CD14-positive monocyte (primary cell): ENCODE measurements around the gene GABBR2. TPM values are rescaled to one million over a fixed set of nuclear protein-coding genes. Genes with fewer than 3 reads are reported as not detected.

Experiments used
- DNase-seq, 3 donors: peaks; one replicate each; pipeline ENCODE4 v3.0.0-alpha.2; 2011 to 2022
- H2AFZ ChIP-seq: 2 replicates; pipeline ENCODE4 v1.6.0; 2012; ENCODE audit warnings: mild to moderate bottlenecking, low read depth, low read length, inconsistent platforms; ENCODE audit not compliant: insufficient read depth, poor library complexity, severe bottlenecking
- H3K27ac ChIP-seq, 2 donors: 1 replicate in 1 of 2; 2 replicates in 1 of 2; pipeline ENCODE4 v1.5.1; 2012 to 2013; ENCODE audit warnings: low read length in 2 of 2, control low read depth in 1 of 2, inconsistent platforms in 1 of 2, low read depth in 1 of 2, mild to moderate bottlenecking in 1 of 2
- H3K27me3 ChIP-seq, 2 donors: one replicate each; pipeline versions ENCODE4 v1.6.0 to v1.6.1; 2011 to 2013; ENCODE audit warnings: low read length in 2 of 2; ENCODE audit not compliant: control insufficient read depth in 2 of 2, insufficient read depth in 2 of 2
- H3K36me3 ChIP-seq, 2 donors: replicated peaks in 1 of 2; 1 replicate in 1 of 2; 2 replicates in 1 of 2; pipeline versions ENCODE4 v1.5.1 to v1.6.1; 2012 to 2013; ENCODE audit warnings: low read length in 2 of 2, control low read depth in 1 of 2, inconsistent platforms in 1 of 2, mild to moderate bottlenecking in 1 of 2; ENCODE audit not compliant: insufficient read depth in 2 of 2, control insufficient read depth in 1 of 2
- H3K4me1 ChIP-seq, 2 donors: 1 replicate in 1 of 2; 2 replicates in 1 of 2; pipeline versions ENCODE4 v1.5.1 to v1.6.1; 2012 to 2013; ENCODE audit warnings: low read length in 2 of 2, control low read depth in 1 of 2, inconsistent platforms in 1 of 2, mild to moderate bottlenecking in 1 of 2, moderate library complexity in 1 of 2; ENCODE audit not compliant: insufficient read depth in 2 of 2, control insufficient read depth in 1 of 2
- H3K4me2 ChIP-seq: replicated peaks from 2 replicates; pipeline ENCODE3; 2012; ENCODE audit warnings: low read length, moderate library complexity, mild to moderate bottlenecking; ENCODE audit not compliant: poor library complexity, severe bottlenecking; ENCODE audit errors: extremely low read depth
- H3K4me3 ChIP-seq, 3 experiments: fragments of 200-600 bp in 1 of 3; sonication (generic) in 1 of 3; replicated peaks in 1 of 3; 1 replicate in 2 of 3; 2 replicates in 1 of 3; pipeline ENCODE4 v1.5.1; 2011 to 2013; ENCODE audit warnings: low read length in 3 of 3, mild to moderate bottlenecking in 3 of 3, control low read depth in 2 of 3, low read depth in 2 of 3, inconsistent platforms in 1 of 3, moderate library complexity in 1 of 3
- H3K79me2 ChIP-seq: 2 replicates; pipeline ENCODE4 v1.6.0; 2012; ENCODE audit warnings: mild to moderate bottlenecking, control low read depth, inconsistent platforms, low read length, moderate library complexity; ENCODE audit not compliant: insufficient read depth
- H3K9ac ChIP-seq: 2 replicates; pipeline ENCODE4 v1.6.0; 2017; ENCODE audit warnings: low read length, mild to moderate bottlenecking; ENCODE audit not compliant: insufficient read depth, poor library complexity, severe bottlenecking
- H3K9me3 ChIP-seq, 2 donors: replicated peaks in 1 of 2; 1 replicate in 1 of 2; 2 replicates in 1 of 2; pipeline versions ENCODE4 v1.5.1 to v1.6.1; 2012 to 2013; ENCODE audit warnings: low read length in 2 of 2, control low read depth in 1 of 2; ENCODE audit not compliant: control insufficient read depth in 1 of 2, insufficient read depth in 1 of 2
- H4K20me1 ChIP-seq: 2 replicates; pipeline ENCODE4 v1.6.0; 2012; ENCODE audit warnings: mild to moderate bottlenecking, low read length, control low read depth, moderate library complexity; ENCODE audit not compliant: insufficient read depth
- H3K27ac Mint-ChIP-seq, 7 donors: one replicate each; pipeline ENCODE4 v1.8.0; 2020; ENCODE audit warnings: mild to moderate bottlenecking in 7 of 7, mixed read lengths in 7 of 7, moderate library complexity in 6 of 7, inconsistent platforms in 2 of 7
- H3K27me3 Mint-ChIP-seq, 3 donors: one replicate each; pipeline ENCODE4 v1.8.0; 2021 to 2022; ENCODE audit warnings: low read depth in 3 of 3, mild to moderate bottlenecking in 3 of 3, mixed read lengths in 3 of 3, moderate library complexity in 3 of 3, inconsistent platforms in 1 of 3
- H3K36me3 Mint-ChIP-seq, 2 donors: one replicate each; pipeline ENCODE4 v1.8.0; 2020; ENCODE audit warnings: mixed read lengths in 2 of 2, inconsistent platforms in 1 of 2, mild to moderate bottlenecking in 1 of 2
- H3K4me1 Mint-ChIP-seq: one replicate; pipeline ENCODE4 v1.8.0; 2020; ENCODE audit warnings: mild to moderate bottlenecking, mixed read lengths
- H3K4me3 Mint-ChIP-seq, 2 donors: one replicate each; pipeline ENCODE4 v1.8.0; 2020; ENCODE audit warnings: mild to moderate bottlenecking in 2 of 2, mixed read lengths in 2 of 2, moderate library complexity in 1 of 2
- H3K9me3 Mint-ChIP-seq, 7 donors: one replicate each; pipeline ENCODE4 v1.8.0; 2020 to 2022; ENCODE audit warnings: mixed read lengths in 7 of 7, mild to moderate bottlenecking in 6 of 7, moderate library complexity in 6 of 7, inconsistent platforms in 2 of 7
- WGBS: methylation state at CpG from one replicate; pipeline ENCODE4 v1.1.5; 2013; ENCODE audit warnings: missing lambda C conversion rate; ENCODE audit not compliant: insufficient coverage; 5-methylcytosine and 5-hydroxymethylcytosine counted together
- intact Hi-C, 2 donors: fragments of 100-400 bp; cut with micrococcal nuclease; formaldehyde crosslinking; loops; one replicate each; pipeline versions ENCODE4 v1.15.0 to v1.15.1; 2023
- polyA plus RNA-seq, 3 donors: library from polyadenylated mRNA; depleted of rRNA in 1 of 3; unstranded in 2 of 3; stranded (reverse) in 1 of 3; fragments of 300-500 nt in 2 of 3; fragments of >200 nt in 1 of 3; fragmentation: Illumina TruSeq in 2 of 3; gene quantifications; 1 replicate in 2 of 3; 2 replicates in 1 of 3; pipeline ENCODE4 v1.2.3, GENCODE V29; 2012 to 2021
- TF ChIP-seq, protein P1 (sequence below): fragments of 200-600 bp; IDR thresholded peaks from one replicate; pipeline ENCODE4 v1.8.0; 2022; ENCODE audit warnings: antibody characterized with exemption, mild to moderate bottlenecking

The GABBR2 gene
- polyA plus RNA-seq, 3 donors = not detected

DNA sequence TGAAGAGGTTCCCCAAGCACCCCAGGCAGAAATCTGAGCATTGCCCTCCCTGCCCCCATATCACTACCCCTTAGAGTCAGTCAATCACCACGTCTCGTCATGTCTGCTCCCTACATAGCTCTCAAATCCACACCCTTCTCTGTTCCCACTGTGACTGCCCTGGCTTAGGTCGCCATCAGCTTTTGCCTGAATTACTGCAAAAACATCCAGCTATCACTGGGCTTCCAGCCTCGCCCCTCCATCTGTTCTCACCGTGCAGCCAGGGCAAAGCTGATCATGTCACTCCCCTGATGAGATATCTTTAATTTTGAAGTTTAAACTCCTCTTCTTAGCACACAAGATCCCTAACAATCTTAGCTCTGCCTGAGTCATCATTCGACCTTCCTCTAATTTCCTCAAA is 363.7 kb downstream of the GABBR2 start:
- Histone ChIP-seq H3K79me2 (no peaks in the 10 kb centered on the region), H3K36me3 (no peaks in the 10 kb centered on the region), H3K4me1 (no peaks in the 10 kb centered on the region), H3K9ac (no peak overlapping the region), H2AFZ (no peak overlapping the region), H3K9me3 (no peaks in the 10 kb centered on the region), H3K4me2 (no peak overlapping the region), H3K27ac (no peak overlapping the region), H3K27me3 (peaks cover 7% of the 10 kb centered on the region in 2 donors), H4K20me1 (no peaks in the 10 kb centered on the region), H3K4me3 (no peak overlapping the region)
- no peak overlapping the region for H3K27ac Mint-ChIP-seq
- H3K4me3 Mint-ChIP-seq = no peak overlapping the region
- no peak for DNase-seq
- peaks cover 28 to 34% (median 31%) of the 10 kb centered on the region in 3 donors for H3K27me3 Mint-ChIP-seq
- no peaks in the 10 kb centered on the region for H3K36me3 Mint-ChIP-seq
- no peaks in the 10 kb centered on the region for H3K4me1 Mint-ChIP-seq
- intact Hi-C loops = no loop called here
- TF ChIP-seq, protein P1, sequence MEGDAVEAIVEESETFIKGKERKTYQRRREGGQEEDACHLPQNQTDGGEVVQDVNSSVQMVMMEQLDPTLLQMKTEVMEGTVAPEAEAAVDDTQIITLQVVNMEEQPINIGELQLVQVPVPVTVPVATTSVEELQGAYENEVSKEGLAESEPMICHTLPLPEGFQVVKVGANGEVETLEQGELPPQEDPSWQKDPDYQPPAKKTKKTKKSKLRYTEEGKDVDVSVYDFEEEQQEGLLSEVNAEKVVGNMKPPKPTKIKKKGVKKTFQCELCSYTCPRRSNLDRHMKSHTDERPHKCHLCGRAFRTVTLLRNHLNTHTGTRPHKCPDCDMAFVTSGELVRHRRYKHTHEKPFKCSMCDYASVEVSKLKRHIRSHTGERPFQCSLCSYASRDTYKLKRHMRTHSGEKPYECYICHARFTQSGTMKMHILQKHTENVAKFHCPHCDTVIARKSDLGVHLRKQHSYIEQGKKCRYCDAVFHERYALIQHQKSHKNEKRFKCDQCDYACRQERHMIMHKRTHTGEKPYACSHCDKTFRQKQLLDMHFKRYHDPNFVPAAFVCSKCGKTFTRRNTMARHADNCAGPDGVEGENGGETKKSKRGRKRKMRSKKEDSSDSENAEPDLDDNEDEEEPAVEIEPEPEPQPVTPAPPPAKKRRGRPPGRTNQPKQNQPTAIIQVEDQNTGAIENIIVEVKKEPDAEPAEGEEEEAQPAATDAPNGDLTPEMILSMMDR = no peak
- whole genome bisulfite sequencing = 90% methylated on average over 2 of the region's 6 CpGs
- H3K9me3 Mint-ChIP-seq = peaks cover 0 to 8% (median 2%) of the 10 kb centered on the region in 7 donors

DNA sequence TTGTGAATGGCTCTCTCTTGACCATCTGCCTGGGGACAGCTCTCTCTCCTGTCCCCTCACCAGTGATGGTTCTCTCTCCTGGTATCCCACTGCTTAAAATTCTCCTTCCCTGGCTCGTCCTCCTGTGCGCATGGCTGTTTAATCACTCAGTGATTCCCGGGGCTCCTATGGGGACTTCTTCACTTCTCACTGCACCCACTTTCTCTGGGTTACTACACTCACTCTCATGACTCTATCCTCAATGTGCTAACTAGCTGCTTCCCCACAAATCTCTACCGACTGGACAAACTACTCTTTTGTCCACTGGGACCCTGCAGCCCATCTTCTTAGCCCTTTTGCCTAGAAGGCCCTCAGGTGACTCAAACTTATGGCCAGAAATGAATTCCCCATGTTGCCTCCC is 364.2 kb downstream of the GABBR2 start:
- no peak overlapping the region for H3K27ac Mint-ChIP-seq
- peaks cover 28 to 32% (median 28%) of the 10 kb centered on the region in 3 donors for H3K27me3 Mint-ChIP-seq
- H3K27me3 ChIP-seq = peaks cover 7% of the 10 kb centered on the region in 2 donors

More for the DNA sequence above, 364.2 kb downstream of the GABBR2 start:
- TF ChIP-seq, protein P1 = no peak
- no peaks in the 10 kb centered on the region for H3K36me3 ChIP-seq
- no peaks in the 10 kb centered on the region for H3K36me3 Mint-ChIP-seq
- no peak overlapping the region for H3K27ac ChIP-seq
- H3K4me1 Mint-ChIP-seq = no peaks in the 10 kb centered on the region
- 90% methylated on average over 4 of the region's 4 CpGs for WGBS
- H3K9me3 Mint-ChIP-seq = peaks cover 0 to 6% (median 4%) of the 10 kb centered on the region in 7 donors
- intact Hi-C loops = no loop called here
- no peak overlapping the region for H2AFZ ChIP-seq
- no peak overlapping the region for H3K4me2 ChIP-seq
- no peaks in the 10 kb centered on the region for H3K79me2 ChIP-seq
- no peaks in the 10 kb centered on the region for H4K20me1 ChIP-seq
- DNase-seq = no peak
- no peak overlapping the region for H3K4me3 Mint-ChIP-seq
- H3K4me3 ChIP-seq = no peak overlapping the region
- H3K4me1 ChIP-seq = no peaks in the 10 kb centered on the region
- H3K9ac ChIP-seq = no peak overlapping the region
- H3K9me3 ChIP-seq = no peaks in the 10 kb centered on the region
